Activated CD8-positive, alpha-beta memory T cell treated with anti-CD3 and anti-CD28 coated beads, Interleukin-2, amount 50 U/mL, for 4 hours (primary cell): ENCODE data around the gene TOLLIP.
"Not testable (repeated sequence)": the region's sequence is repeated elsewhere in the genome, so short reads cannot be mapped to it uniquely, and the experiment has no call there.

Experiments used
- DNase-seq: peaks from one replicate; pipeline ENCODE4 v3.0.0-alpha.2; 2020

Gene TOLLIP

DNA sequence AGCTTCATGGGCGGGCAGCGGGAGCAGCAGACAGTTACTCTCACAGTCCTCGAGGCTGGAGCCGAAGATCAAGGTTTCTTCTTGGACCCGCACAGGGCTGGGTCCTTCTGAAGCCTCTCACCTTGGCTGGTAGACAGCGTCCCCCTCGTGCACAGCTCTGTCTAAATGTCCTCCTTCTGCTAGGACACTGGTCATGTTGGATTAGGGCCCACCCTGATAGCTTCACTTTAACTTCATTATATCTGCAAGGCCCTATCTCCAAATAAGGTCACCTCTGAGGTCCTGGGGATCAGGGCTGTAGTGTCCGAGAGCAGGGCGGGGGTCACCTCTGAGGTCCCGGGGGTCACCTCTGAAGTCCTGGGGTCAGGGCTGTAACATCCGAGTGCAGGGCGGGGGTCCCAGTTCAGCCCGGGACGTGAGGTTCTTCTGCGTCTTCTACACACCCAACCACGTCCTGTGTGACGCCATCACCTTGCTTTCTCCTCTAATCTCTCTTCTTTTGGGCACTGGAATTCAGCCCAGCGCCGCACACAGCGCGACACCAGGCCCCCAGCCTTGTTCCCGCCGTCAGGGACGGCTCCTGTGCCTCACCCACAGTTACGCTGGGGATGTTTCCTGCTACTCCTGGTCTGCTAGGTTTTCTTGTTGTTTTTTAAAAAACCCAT, 34.1 kb upstream of the TOLLIP start:
- DNase-seq: no peak

DNA sequence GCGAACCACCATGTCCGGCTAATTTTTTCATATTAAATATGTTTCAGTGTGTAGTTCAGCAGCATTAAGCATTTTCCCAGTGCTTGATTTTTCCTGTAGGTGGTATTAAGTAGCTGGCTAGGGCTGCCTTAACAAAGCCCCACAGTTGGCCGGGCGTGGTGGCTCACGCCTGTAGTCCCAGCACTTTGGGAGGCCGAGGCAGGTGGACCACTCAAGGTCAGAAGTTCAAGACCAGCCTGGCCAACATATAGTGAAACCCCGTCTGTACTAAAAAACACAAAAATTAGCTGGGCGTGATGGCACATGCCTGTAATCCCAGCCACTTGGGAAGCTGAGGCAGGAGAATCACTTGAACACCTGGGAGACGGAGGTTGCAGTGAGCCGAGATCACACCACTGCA, 33.5 kb upstream of the TOLLIP start:
- DNase-seq: no peak

DNA sequence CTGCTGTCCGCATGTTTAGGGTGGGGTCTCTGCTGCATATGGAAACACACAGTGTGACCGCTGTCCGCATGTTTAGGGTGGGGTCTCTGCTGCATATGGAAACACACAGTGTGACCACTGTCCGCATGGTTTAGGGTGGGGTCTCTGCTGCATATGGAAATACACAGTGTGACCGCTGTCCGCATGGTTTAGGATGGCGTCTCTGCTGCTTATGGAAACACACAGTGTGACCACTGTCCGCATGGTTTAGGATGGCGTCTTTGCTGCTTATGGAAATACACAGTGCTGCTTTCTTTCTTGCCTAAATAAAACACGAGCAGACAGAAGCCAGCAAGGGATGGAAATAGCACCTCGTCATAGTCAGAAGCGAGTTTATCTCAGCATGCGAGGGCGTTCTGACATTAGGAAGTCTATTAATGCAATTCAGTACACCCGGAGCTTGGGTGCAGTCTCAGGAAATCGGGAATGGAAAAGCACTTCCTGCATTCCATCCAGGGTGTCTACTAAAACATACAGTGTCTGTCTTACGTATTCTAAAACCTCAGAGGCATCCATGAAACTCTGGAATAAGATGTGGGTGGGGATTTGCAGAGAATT, 32.6 kb upstream of the TOLLIP start:
- DNase-seq: no peak

DNA sequence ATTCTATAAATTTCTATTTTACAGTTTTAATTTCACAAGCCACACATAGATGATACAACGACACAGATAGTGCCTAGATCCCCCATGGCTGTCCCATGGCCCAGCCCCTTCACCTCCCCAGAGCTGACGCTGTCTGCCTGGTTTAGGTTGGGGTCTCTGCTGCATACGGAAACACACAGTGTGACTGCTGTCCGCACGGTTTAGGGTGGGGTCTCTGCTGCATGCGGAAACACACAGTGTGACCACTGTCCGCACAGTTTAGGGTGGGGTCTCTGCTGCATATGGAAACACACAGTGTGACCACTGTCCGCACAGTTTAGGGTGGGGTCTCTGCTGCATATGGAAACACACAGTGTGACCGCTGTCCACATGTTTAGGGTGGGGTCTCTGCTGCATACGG, 31.8 kb upstream of the TOLLIP start:
- DNase-seq: not testable (repeated sequence)

DNA sequence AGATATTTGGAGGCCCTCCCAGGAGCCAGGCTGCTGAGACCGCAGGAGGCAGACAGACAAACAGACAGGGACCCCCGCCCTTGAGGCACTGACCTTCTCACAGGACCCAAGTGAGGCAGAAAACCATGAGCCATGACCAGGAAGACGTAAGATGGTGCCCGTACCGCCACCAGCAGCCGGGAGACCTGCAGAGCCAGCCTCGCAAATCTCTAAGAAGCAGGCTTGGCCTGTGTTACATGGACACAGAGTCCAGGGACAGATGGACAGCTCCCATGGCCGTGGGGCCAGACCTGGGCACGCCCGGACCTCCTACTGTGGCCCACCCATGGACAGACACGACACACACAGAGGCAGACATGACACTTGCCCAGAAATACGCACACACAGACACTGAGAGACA, 30.7 kb upstream of the TOLLIP start:
- no peak for DNase-seq

DNA sequence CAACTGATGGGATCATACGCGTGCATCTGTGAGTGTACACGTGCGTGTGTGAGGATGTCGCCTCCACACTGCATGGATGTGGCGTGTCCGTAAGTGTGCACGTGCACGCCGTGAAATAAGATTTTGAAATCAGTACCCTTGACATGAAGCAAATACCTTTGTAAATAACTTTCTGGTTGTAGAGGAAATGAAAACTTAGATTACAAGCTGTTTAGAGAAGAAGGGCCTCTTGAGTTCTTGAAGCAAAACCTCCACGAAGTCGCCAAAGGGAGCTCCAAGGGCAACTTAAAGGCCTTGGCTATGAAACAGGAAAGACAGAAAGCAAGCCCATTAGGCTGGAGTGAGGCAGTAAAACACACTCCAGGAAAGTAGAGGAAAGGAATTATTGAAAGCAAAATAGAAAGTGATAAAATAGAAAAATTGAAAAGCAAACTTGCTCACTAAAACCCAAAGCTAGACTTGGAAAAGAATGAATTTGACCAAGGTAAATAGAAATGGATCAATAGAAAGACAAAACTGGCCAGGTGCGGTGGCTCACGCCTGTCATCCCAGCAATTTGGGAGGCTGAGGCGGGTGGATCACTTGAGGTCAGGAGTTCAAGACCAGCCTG, 29.7 kb upstream of the TOLLIP start:
- no peak for DNase-seq

DNA sequence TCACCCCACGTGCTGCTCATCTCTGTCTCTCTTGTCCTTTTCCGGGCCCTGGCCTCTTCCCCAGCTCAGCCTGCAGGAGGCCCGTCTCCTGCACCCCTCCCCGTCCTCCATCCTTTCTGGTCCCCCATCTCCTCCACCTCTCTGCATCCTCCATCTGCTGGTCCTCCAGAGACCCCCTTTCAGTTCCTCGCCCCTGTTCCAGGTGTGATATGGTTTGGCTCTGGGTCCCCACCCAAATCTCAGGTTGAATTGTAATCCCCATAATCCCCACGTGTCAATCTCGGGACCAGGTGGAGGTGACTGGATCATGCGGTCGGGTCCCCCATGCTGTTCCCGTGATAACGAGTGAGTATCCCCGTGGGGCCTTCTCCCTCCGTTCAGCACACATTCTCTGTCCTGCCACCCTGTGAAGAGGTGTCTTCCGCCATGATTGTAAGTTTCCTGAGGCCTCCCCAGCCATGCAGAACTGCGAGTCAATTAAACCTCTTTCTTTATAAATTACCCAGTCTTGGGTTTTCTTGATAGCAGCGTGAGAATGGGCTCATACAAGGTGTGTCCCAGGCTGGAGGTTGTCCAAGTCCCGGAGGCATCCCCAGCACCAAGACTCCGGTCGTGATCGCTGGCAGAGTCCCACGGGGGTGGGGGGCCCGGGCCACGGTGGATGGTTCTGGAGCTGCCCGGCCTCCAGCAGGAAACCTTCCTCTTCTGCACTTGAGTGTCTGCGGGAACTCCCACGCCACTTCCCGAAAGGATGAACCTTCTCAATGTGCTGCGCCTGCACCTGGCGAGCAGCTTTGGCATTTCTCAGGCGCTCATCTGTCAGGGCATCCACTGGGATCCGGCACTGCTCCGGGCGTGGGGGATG, 29.0 kb upstream of the TOLLIP start:
- no peak for DNase-seq

DNA sequence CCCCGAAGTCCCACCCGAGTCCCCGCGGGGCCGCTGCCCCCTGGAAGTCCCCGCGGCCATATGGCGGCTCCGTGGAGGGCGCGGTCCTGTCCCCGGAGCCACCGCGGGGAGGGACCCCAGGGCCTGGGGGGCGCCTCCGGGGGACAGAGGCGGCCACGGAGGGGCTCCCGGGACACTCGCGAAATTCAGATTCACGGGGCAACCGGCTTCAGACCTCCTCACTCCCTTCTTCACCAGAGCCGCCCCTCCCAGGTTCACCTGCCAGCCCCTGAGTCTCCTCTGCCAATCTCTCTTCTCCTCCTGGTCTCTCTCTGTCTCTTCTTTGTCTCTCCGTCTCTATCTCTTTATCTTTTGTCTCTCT, 28.2 kb upstream of the TOLLIP start:
- DNase-seq: no peak

DNA sequence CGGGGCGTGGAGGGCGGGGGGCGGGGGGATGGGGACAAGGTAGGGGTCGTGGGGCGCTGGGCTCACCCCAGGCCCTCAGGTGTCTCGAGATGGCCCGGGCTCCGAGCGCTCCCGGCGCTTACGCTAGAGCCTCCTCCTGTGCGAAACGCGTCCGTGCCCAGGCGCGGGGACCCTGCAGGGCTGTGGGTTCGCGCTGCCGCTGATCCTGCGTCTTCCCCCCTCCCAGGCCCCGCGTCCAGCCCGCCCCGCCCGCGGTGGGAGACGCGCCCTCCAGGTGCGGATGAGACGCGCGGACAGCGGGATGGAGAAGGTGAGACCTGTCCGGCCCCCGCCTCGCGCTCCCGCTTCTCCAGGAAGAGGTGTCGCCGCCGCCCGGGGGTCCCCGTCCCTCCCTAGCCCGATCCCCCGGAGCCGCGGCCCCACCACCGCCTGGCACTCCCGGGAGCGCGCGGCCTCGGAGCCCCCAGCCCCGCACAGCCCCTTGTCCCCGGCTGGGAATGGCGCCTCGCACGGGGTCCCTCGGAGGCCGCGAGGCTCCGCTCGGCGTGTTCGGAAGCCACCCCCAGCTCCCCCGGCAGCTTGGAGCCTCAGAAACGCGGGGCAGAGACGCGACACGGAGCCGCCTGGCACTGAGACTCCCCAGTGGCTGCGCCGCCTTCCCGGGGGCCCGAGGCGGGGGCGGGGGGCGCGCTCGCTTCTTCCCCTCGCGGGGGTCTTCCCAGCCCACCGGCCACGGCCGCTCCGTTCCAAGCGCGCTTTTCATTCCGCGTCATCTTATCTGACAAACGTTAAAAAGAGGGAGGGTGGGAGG, 27.6 kb upstream of the TOLLIP start:
- peak; percentile 59 for DNase-seq

DNA sequence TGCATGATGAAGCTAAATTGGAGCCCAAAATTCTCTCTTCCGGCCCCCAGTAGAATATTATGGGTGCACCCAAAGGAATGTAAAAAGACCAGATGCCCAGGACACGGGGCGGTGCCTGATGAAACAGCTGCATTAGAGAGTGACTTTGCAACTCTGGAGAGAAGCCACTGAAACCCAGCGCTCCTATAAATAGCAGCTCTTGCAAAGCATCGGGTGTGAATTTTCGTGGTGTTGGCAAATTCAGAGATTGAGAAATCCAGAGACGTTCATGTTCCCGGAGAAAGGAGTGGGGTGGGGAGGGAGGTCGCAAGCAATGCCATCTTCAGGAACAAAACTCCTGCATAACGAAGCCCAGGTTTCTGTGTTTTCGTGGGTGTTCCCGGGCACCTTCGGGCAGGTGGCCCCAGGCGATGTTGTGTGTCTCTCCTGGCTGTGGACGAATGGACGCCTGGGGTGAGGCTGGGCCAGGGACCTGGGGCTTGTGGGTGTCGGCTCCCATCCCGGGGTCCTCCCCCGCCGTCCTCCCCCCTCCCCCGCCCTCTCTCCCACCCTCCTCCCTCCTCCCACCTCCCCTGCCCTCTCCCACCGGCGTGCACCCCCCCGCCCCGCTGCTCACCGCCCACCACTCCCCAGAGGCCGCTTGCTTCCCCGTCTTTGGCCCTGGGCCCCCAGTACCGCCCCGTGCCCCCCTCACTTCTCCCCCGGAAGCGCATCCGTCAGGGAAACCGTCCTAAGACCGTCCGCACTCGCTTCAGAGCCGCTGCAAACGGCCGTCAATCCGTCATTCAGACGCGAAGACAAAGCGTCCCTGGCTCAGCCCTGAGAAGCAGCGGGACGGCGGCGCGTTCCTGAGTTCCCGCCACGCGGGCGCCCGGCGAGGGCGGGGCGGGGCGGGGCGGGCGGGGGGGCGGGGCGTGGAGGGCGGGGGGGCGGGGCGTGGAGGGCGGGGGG, 26.7 kb upstream of the TOLLIP start:
- DNase-seq: peak; percentile 52

DNA sequence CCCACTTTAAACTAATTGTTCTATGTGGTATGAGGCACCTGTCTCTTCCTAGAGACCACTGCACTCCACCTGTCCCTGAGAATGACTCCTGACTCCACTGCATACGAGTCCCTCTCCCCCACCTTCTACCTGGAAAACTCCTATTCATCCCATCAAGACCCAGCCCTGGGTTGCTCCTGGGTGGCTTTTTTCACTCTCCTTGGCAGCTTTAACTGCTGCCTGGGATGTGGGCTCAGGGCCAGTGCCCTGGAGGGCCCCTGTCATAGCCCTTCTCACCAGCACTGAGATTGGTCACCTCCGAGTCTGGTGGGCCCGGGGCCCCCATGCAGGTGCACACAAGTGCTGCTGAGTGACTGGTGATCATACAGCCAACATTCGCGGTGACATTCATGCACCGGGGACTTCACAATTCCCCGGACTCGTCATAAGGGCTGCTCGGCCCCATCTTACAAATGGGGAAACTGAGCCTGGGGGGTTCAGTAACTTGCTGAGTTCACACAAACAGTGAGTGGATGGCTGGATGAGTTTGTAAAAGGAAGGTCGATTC, 25.9 kb upstream of the TOLLIP start:
- DNase-seq: no peak

DNA sequence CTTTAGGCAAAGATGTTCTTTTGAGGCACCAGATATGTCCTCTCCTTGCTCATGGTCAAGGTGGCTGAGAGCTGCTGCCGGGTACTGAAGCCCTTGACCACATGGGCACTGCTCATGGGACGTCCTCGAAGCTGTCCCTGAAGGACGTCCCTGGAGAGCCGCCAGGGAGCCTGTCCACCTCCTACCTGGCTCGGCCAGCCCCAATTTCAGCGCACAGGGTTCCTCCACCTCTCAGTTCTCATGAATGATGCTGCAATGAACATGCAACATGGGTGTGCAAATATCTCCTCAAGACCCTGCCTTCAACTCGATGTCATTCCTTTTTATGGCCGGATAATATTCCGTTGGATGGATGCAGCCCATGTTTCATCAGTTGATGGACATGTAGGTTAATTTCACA, 24.4 kb upstream of the TOLLIP start:
- no peak for DNase-seq

DNA sequence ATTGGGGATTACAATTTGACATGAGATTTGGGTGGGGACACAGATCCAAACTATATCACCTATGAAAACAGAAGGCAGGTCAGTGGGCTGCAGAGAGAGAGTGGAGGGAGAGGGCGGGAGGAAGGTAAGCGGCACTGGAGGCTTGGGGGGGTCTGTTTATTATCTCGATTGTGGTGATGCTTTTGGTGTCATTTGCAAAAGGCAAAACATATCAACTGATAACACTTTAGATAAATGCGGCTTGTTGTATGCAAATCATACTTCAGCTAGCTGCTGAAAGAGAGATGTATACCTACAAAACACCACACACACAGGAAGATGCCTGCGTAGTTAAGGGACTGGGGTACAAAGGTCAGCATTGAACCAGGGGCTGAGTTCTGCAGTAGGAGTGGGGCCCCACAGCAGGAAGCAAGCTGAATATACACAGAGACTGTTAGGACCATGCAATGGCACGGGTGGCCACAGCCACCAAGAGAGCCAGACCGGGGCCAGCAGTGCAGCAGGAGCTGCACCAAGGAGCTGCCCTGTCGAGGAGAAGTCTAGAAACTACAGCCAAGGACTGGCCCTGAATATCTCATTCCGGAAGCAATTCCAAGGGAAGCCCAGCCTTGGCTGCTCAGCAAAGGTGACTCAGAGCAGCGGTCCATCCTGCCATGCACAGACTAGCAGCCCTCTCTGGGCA, 23.8 kb upstream of the TOLLIP start:
- DNase-seq: no peak

DNA sequence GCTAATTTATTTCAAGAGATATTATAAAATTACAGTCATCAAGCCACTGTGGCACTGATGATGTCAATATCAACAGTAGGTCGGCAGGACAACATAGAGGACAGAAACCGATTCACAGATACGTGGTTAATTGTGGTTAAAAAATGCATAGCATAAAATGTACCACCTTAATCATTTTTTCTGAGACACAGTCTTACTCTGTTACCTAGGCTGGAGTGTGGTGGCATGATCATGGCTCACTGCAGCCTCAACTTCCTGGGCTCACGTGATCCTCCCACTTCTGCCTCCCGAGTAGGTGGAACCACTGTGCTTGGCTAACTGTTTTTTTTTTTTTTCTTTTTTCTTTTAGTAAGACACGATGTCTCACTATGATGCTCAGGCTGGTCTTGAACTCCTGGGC, 21.0 kb upstream of the TOLLIP start:
- DNase-seq: no peak

DNA sequence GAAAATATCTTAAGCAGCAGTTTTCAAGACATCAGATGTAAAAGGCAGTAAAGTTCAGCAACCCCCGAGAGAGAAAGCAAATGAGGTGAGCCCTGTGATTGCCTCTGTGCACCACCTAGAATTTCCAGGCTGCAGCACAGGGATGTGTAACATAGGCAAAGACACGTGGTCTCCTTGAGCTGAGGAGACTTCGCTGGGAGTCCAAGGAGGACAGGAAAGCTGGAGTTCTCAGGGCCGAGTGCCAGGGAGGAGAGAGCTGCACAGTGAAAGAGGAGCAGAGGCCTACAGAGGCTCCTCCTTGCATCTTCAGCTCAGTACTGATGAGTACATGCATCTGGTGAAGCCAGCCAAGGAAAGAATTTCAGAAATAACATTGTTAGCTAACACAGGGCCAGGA, 17.6 kb upstream of the TOLLIP start:
- DNase-seq: no peak

DNA sequence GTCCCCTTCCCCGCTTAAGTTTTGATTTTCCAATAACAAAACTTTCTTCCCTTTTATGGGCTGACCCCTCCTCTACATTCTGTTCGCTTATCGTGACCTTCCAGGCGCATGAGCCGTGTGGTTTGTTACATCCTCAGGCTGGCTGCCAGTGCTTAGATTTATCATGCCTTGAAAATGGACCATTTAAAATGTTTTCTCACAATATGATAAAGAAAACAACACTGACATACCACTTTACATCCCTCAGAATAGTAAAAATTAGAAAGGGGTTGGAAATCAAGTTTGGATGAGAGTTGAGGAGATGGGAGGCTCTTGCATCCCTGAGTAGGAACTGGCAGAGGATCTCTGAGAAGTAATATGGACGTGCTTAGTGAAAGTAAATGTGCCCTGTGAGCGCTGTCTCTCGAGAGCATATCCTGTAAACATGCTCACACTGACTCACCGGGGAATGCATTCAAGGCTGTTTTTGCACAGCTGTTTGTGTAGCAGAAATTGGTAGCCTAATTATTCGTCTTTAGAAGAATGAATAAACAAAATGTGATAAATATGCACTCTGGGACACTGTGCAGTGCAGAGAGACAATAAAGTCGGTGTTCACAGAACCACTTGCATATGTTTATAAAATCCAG, 17.1 kb upstream of the TOLLIP start:
- DNase-seq: no peak

DNA sequence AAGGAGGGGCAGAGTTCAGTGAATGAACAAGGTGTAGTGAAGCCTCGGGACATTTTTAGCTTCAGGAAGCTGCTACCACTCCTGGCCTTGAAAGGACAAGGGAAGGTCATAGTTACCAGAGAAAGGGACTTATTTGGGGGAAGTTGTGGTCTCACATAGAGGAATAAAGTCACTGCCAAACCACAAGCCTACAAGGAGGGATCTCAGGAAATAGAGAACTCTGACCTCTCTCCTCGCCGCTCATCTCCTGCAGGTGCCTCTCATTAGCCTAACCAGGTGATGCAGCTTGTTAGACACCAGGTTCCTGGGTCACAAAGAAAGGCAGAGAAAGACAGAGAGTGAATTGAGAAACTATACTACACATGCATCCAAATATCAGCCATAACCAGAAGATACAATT, 14.3 kb upstream of the TOLLIP start:
- no peak for DNase-seq

DNA sequence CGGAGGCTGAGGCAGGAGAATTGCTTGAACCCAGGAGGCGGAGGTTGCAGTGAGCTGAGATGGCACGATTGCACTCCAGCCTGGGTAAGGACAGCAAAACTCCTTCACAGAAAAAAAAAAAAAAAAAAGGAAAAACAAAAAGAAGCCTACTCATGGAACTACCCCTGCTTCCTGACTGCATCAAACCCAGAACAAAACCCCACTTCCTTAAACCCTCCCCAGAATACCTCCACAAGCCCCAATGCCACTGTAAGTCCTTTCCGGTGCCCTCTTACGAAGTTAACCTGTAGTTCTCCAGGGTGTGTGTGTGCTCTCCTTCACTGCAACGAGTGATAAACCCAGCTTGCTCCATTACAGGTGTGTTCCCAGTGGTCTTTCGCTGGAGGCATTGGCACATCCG, 8.6 kb upstream of the TOLLIP start:
- no peak for DNase-seq

DNA sequence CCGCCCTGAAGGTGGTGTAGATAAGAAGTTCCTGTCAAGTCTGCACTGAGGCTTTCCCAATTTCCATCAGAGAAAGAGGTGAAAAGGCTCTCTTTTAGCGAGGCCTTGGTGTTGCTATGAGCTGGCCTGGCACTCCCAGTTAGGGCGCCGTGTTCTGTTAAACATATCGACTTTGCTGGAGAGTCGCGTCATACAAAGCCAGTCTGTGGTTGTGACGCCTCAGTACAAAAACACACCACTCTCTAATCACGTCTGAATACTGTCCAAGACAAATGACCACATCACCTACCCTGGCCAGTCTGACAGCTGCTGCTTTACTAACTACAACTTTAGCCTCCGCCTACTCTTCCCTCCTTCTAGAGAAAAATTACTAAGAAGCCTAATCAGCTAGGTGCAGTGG, 8.0 kb upstream of the TOLLIP start:
- no peak for DNase-seq

DNA sequence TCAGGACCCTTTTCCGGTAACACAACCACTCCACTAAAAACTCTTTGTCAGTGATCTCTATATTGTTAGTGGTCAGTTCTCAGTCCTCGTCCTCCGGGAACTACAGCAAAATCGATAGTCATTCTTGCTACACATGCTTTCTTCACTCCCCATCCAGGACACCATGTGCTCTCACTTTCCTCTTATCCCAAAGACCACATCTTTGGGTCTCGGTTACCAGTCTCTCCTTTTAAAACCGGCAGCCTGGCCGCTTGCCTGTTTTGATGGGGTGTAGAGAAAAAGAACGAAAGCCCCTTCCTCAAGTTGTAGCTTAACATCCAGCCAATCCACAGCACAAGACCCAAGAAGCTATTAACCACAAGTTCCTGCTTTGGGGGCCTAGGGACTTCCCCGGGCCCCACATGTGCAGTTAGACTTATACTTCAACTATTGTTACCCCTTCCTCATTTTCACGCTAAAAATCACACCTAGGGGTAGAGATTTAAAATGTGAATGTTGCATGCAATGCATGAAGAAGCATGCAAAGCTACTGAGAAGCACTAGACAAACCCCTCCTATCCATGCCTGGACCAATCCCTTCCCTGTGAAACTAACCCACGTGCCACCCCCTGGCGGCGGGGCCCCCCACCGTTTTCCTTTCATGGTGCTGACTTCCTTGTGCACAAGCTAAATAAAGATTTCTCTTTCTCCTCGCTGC, 1.5 kb upstream of the TOLLIP start:
- DNase-seq: peak; percentile 71
